HepG2 (cell line): ENCODE measurements around the gene FXYD1. TPM values are rescaled to one million over a fixed set of nuclear protein-coding genes. Genes with fewer than 3 reads are reported as not detected.

Experiments
- ATAC-seq: fragments of 200-7000 bp; cut with Tn5 transposase; 3 replicates; pipeline ENCODE4 v1.9.1; 2020; ENCODE audit warnings: mild to moderate bottlenecking, moderate library complexity
- BruUV-seq: library from RNA; stranded (reverse); fragments of 400-500 nt; replicated peaks from 2 replicates; lab custom pipeline; 2021; lab: Mats Ljungman, UMichigan
- CTCF ChIA-PET: fragments of 300-600 bp; formaldehyde crosslinking; extraction: SDS; loops from one replicate; lab custom pipeline; 2021; ENCODE audit warnings: low total read pairs, inconsistent platforms, low intra/inter-chr PET ratio; lab: Yijun Ruan, JAX
- POLR2A ChIA-PET: fragments of 350-600 bp; sonication (Branson Sonifier 250); formaldehyde crosslinking; loops from one replicate; lab custom pipeline; 2020; ENCODE audit warnings: antibody characterized with exemption, inconsistent platforms; lab: Yijun Ruan, JAX
- DNase-seq: peaks from one replicate; pipeline ENCODE4 v3.0.0-alpha.2; 2015; ENCODE audit warnings: low spot score
- FAIRE-seq: peaks from 3 replicates; lab custom pipeline; 2011; peaks lifted over from hg19 to GRCh38; lab: Jason Lieb, UNC
- H2AFZ ChIP-seq: one replicate; pipeline ENCODE4 v1.6.1; 2011; ENCODE audit warnings: low read length, inconsistent platforms
- H3K27ac ChIP-seq: fragments of 300-600 bp; 3 replicates; pipeline ENCODE4 v1.8.0; 2011; ENCODE audit warnings: mixed run types, mild to moderate bottlenecking, mixed read lengths, low read length, inconsistent platforms; ENCODE audit not compliant: insufficient read depth; ENCODE audit errors: extremely low read length
- H3K27me3 ChIP-seq, 2 experiments: fragments of 200-600 bp in 1 of 2; 2 replicates in 1 of 2; 3 replicates in 1 of 2; pipeline versions ENCODE4 v1.6.0 to v1.8.0; 2011; ENCODE audit warnings: low read length in 2 of 2, mild to moderate bottlenecking in 2 of 2, moderate library complexity in 2 of 2, inconsistent platforms in 1 of 2; ENCODE audit not compliant: insufficient read depth in 2 of 2, control insufficient read depth in 1 of 2
- H3K36me3 ChIP-seq, 2 experiments: fragments of 200-600 bp in 1 of 2; replicated peaks in 1 of 2; 2 replicates in 1 of 2; 3 replicates in 1 of 2; pipeline versions ENCODE4 v1.5.1 to v1.8.0; 2011; ENCODE audit warnings: low read length in 2 of 2, inconsistent platforms in 1 of 2; ENCODE audit not compliant: insufficient read depth in 2 of 2, control insufficient read depth in 1 of 2
- H3K4me1 ChIP-seq: 2 replicates; pipeline ENCODE4 v1.5.1; 2012; ENCODE audit warnings: low read length, inconsistent platforms; ENCODE audit not compliant: insufficient read depth
- H3K4me2 ChIP-seq: 2 replicates; pipeline ENCODE4 v1.6.0; 2011; ENCODE audit warnings: low read depth, low read length, inconsistent platforms
- H3K4me3 ChIP-seq, 3 experiments: fragments of 200-600 bp in 1 of 3; sonication (generic), shearing (Covaris generic) in 1 of 3; replicated peaks in 1 of 3; 2 replicates each; pipeline ENCODE4 v1.5.1; 2011 to 2016; ENCODE audit warnings: low read length in 3 of 3, inconsistent platforms in 2 of 3, low read depth in 2 of 3, mild to moderate bottlenecking in 2 of 3, control low read depth in 1 of 3, mixed read lengths in 1 of 3; ENCODE audit not compliant: insufficient read depth in 1 of 3
- H3K79me2 ChIP-seq: one replicate; pipeline ENCODE4 v1.6.1; 2011; ENCODE audit warnings: low read length, inconsistent platforms; ENCODE audit not compliant: insufficient read depth
- H3K9ac ChIP-seq: 2 replicates; pipeline ENCODE4 v1.6.0; 2011; ENCODE audit warnings: mild to moderate bottlenecking, low read depth, low read length, inconsistent platforms; ENCODE audit not compliant: insufficient read depth
- H3K9me3 ChIP-seq: 2 replicates; pipeline ENCODE4 v1.5.1; 2012; ENCODE audit warnings: mild to moderate bottlenecking, low read length
- H4K20me1 ChIP-seq: 2 replicates; pipeline ENCODE4 v1.6.0; 2011; ENCODE audit warnings: inconsistent platforms, mild to moderate bottlenecking, low read length, moderate library complexity; ENCODE audit not compliant: insufficient read depth
- ATF5 ChIP-seq: sonication (generic); formaldehyde crosslinking; IDR thresholded peaks from 2 replicates; pipeline ENCODE4 v1.4.0; 2020; ENCODE audit warnings: mild to moderate bottlenecking, low read depth, missing genetic modification reagents
- FOXO1 ChIP-seq: sonication (generic); formaldehyde crosslinking; IDR thresholded peaks from 2 replicates; pipeline ENCODE4 v1.4.0; 2020; ENCODE audit warnings: missing genetic modification reagents
- KMT2B ChIP-seq: IDR thresholded peaks from 2 replicates; pipeline ENCODE4 v1.6.1; 2016; ENCODE audit warnings: missing genetic modification reagents, missing compliant biosample characterization
- MED13 ChIP-seq: sonication (generic); formaldehyde crosslinking; IDR thresholded peaks from 2 replicates; pipeline ENCODE4 v1.5.0; 2020; ENCODE audit warnings: missing genetic modification reagents
- RBM22 ChIP-seq: fragments of 200-400 bp; formaldehyde crosslinking; optimal IDR thresholded peaks from 2 replicates; pipeline ENCODE3; 2017; ENCODE audit warnings: mild to moderate bottlenecking, low read length, moderate library complexity
- RNF2 ChIP-seq: fragments of 450-650 bp; conservative IDR thresholded peaks from 2 replicates; pipeline ENCODE4 v1.6.1; 2016; ENCODE audit warnings: low read depth
- ZFP36 ChIP-seq: fragments of 150-350 bp; IDR thresholded peaks from 2 replicates; pipeline ENCODE4 v1.6.1; 2018; ENCODE audit warnings: borderline replicate concordance, low read length, low read depth; ENCODE audit not compliant: partially characterized antibody
- ZFP82 ChIP-seq: sonication (generic); formaldehyde crosslinking; IDR thresholded peaks from 2 replicates; pipeline ENCODE4 v1.5.1; 2020; ENCODE audit warnings: mild to moderate bottlenecking, missing genetic modification reagents, borderline replicate concordance
- ZFYVE20 ChIP-seq: sonication (generic); formaldehyde crosslinking; IDR thresholded peaks from 2 replicates; pipeline ENCODE4 v1.8.0; 2023; ENCODE audit warnings: low read depth, mild to moderate bottlenecking, moderate library complexity, missing genetic modification reagents, borderline replicate concordance
- ZNF550 ChIP-seq: sonication (generic); formaldehyde crosslinking; IDR thresholded peaks from 2 replicates; pipeline ENCODE4 v1.4.0; 2020; ENCODE audit warnings: mild to moderate bottlenecking, missing genetic modification reagents, borderline replicate concordance
- ZNF687 ChIP-seq: sonication (generic); formaldehyde crosslinking; IDR thresholded peaks from 2 replicates; pipeline ENCODE4 v1.5.1; 2020; ENCODE audit warnings: mild to moderate bottlenecking, missing genetic modification reagents, moderate library complexity
- WGBS: methylation state at CpG from one replicate; pipeline ENCODE4 v1.1.6; 2017; ENCODE audit warnings: low lambda C conversion rate; 5-methylcytosine and 5-hydroxymethylcytosine counted together
- in situ Hi-C: cut with HindIII; loops from 2 replicates; pipeline ENCODE4 v1.10.0; 2017; ENCODE audit warnings: low pct_unique_long_range_greater_than_20kb; ENCODE audit not compliant: extremely low pct_ligation_motif_present
- intact Hi-C: fragments of 100-400 bp; cut with micrococcal nuclease; formaldehyde crosslinking; loops from one replicate; pipeline ENCODE4 v1.10.0; 2022; ENCODE audit not compliant: unreplicated experiment
- polyA plus RNA-seq, 8 experiments: library from polyadenylated mRNA; depleted of rRNA in 3 of 8; stranded (reverse) in 7 of 8; unstranded in 1 of 8; fragments of >200 nt; fragmentation: Illumina TruSeq in 4 of 8; extraction: Trizol in 4 of 8; gene quantifications; 2 replicates each; pipeline versions ENCODE4 v1.2.1 to v1.2.3, GENCODE V29; 2011 to 2016; ENCODE audit warnings: low read depth in 4 of 8, missing spikeins in 1 of 8, mixed read lengths in 1 of 8; ENCODE audit not compliant: insufficient read depth in 1 of 8
- total RNA-seq, 5 experiments: library from RNA; depleted of rRNA; stranded (reverse); fragments of >200 nt; fragmentation: Illumina TruSeq; extraction: Trizol; gene quantifications; 2 replicates each; pipeline ENCODE4 v1.2.3, GENCODE V29; 2016; ENCODE audit warnings: low read depth in 1 of 5

Gene FXYD1
- total and polyA plus RNA-seq, 2 of the 13 experiments (the other 11 are each of a cell fraction or from before 2014, with no cell fraction given), result 31.2 TPM; not detected in 1

GRCh38 chr19:35120492-35120891, 18.1 kb upstream of the FXYD1 start:
- FAIRE-seq (no peak), DNase-seq (no peak), ATAC-seq (no peak)
- ChIA-PET POLR2A (no interaction called here), CTCF (no interaction called here)
- no peak overlapping the region for H3K4me3 ChIP-seq
- WGBS, result 90% methylated on average over 7 of the region's 7 CpGs
- H3K9me3 ChIP-seq, result no peaks in the 10 kb centered on the region
- no TSS peak for BruUV-seq
- no peaks in the 10 kb centered on the region for H4K20me1 ChIP-seq
- intact Hi-C loops (no loop called here), in situ Hi-C loops (no loop called here)
- H3K9ac ChIP-seq, result no peak overlapping the region
- no peaks in the 10 kb centered on the region for H3K79me2 ChIP-seq
- peaks cover 87% of the 10 kb centered on the region for H3K4me1 ChIP-seq
- TF ChIP-seq ZNF550 (CRISPR knock-in tag), result no peak
- TF ChIP-seq RNF2, result no peak
- TF ChIP-seq FOXO1 (CRISPR knock-in tag), result no peak
- TF ChIP-seq RBM22, result no peak
- TF ChIP-seq ZFP82, result no peak
- no peak for TF ChIP-seq KMT2B (CRISPR knock-in tag)
- no peak for TF ChIP-seq MED13 (CRISPR knock-in tag)
- TF ChIP-seq ATF5 (CRISPR knock-in tag), result no peak
- H2AFZ ChIP-seq, result no peak overlapping the region
- 0 out of 5 replicates have a peak, but pooled peaks cover 0 to 6% of the 10 kb centered on the region in 2 experiments for H3K27me3 ChIP-seq
- no peaks in the 10 kb centered on the region for H3K36me3 ChIP-seq
- no peak overlapping the region for H3K4me2 ChIP-seq
- no peak overlapping the region for H3K27ac ChIP-seq

GRCh38 chr19:35120898-35121297, 17.7 kb upstream of the FXYD1 start:
- no peaks in the 10 kb centered on the region for H3K9me3 ChIP-seq
- H3K27ac ChIP-seq, result no peak overlapping the region
- POLR2A ChIA-PET, result no interaction called here
- DNase-seq, result no peak
- no peak for FAIRE-seq
- WGBS, result 86% methylated on average over 7 of the region's 7 CpGs
- no peak for ATAC-seq
- no TSS peak for BruUV-seq
- H3K4me1 ChIP-seq, result peaks cover 87% of the 10 kb centered on the region
- H2AFZ ChIP-seq, result no peak overlapping the region
- H3K4me2 ChIP-seq, result no peak overlapping the region
- no peak overlapping the region for H3K4me3 ChIP-seq
- CTCF ChIA-PET, result no interaction called here
- in situ Hi-C loops, result no loop called here
- no peak overlapping the region for H3K9ac ChIP-seq
- no peaks in the 10 kb centered on the region for H4K20me1 ChIP-seq
- H3K36me3 ChIP-seq, result no peaks in the 10 kb centered on the region
- intact Hi-C loops, result no loop called here
- 0 out of 5 replicates have a peak, but pooled peaks cover 0 to 3% of the 10 kb centered on the region in 2 experiments for H3K27me3 ChIP-seq
- no peaks in the 10 kb centered on the region for H3K79me2 ChIP-seq
- peak; percentile 27; the same call in 1 of the 2 replicates for TF ChIP-seq ZNF687 (CRISPR knock-in tag)
- no peak for TF ChIP-seq ZFYVE20
- TF ChIP-seq ZFP36, result no peak
